GM12864 (cell line): Measurements from ENCODE around the gene ZNF497.

Source experiments
- DNase-seq: peaks from one replicate; pipeline ENCODE4 v3.0.0-alpha.2; 2011; ENCODE audit warnings: low read depth
- H3K4me3 ChIP-seq: 2 replicates; pipeline ENCODE4 v1.5.1; 2011; ENCODE audit warnings: mild to moderate bottlenecking, low read depth, low read length, control low read depth
- TF ChIP-seq, protein P1 (sequence below): IDR thresholded peaks from 2 replicates; pipeline ENCODE4 v1.5.1; 2011; ENCODE audit warnings: low read depth, mild to moderate bottlenecking, moderate library complexity, low read length, control low read depth, inconsistent platforms; ENCODE audit errors: missing control alignments

Gene ZNF497

DNA sequence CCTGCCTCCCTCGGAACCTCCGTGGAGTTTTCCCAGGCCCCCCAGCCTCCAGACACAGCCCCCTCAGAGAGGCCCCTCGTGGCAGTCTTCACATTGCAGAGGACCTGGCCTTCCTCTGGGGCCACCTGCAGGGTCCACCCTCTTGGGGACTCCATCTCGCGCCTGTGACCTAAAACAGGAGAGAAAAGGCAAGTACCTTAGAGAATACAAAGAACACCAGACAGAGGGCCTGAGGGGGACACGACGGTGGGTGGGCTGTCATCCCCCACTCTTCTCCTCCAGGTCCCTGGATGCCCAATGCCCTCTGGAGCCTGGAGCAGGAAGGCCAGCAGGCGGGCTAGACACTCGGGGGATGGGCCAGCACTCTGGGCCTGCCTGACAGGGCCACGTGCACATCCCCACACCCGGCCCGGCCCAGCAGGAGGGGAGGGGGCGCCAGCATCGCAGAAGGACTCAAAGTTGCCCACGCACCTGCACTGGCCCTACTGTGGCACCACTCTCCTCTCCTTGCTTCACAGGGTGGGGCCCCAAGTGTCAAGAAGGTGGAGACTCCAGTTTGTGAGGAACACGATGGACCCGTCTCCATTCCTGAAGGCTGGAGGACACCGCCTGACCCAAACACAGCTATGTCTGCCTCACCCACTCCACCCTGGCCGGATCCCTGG is 4.9 kb downstream of the ZNF497 start:
- no peak for DNase-seq
- TF ChIP-seq, protein P1, sequence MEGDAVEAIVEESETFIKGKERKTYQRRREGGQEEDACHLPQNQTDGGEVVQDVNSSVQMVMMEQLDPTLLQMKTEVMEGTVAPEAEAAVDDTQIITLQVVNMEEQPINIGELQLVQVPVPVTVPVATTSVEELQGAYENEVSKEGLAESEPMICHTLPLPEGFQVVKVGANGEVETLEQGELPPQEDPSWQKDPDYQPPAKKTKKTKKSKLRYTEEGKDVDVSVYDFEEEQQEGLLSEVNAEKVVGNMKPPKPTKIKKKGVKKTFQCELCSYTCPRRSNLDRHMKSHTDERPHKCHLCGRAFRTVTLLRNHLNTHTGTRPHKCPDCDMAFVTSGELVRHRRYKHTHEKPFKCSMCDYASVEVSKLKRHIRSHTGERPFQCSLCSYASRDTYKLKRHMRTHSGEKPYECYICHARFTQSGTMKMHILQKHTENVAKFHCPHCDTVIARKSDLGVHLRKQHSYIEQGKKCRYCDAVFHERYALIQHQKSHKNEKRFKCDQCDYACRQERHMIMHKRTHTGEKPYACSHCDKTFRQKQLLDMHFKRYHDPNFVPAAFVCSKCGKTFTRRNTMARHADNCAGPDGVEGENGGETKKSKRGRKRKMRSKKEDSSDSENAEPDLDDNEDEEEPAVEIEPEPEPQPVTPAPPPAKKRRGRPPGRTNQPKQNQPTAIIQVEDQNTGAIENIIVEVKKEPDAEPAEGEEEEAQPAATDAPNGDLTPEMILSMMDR: no peak
- no peak overlapping the region for H3K4me3 ChIP-seq

DNA sequence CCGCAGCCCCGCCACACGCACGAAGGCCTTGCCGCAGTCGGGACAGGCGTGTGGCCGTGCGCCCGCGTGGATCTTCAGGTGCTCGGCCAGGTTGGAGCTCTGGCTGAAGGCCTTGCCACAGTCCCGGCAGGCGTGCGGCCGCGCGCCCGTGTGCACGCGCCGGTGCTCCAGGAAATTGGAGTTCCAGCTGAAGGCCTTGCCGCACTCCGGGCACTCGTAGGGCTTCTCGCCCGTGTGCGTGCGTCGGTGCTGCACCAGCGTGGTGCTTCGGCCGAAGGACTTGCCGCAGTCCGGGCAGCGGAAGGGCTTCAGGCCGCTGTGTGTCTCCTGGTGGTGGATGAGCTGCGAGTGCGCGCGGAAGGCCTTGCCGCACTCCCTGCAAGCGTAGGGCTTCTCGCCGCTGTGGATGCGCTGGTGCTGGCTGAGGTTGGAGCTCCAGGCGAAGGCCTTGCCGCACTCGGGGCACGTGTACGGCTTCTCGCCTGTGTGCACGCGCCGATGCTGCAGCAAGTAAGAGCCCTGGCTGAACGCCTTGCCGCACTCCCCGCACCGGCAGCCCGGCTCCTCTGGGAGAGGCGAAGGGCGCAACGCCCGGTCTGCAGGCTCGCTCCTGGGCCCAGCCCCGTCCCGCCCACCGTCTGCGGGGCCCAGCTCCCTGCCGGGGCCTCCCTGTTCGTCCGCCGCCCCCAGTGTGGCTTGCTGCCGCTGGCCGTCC is 5.6 kb downstream of the ZNF497 start:
- no peak for DNase-seq
- no peak overlapping the region for H3K4me3 ChIP-seq
- TF ChIP-seq, protein P1: no peak

DNA sequence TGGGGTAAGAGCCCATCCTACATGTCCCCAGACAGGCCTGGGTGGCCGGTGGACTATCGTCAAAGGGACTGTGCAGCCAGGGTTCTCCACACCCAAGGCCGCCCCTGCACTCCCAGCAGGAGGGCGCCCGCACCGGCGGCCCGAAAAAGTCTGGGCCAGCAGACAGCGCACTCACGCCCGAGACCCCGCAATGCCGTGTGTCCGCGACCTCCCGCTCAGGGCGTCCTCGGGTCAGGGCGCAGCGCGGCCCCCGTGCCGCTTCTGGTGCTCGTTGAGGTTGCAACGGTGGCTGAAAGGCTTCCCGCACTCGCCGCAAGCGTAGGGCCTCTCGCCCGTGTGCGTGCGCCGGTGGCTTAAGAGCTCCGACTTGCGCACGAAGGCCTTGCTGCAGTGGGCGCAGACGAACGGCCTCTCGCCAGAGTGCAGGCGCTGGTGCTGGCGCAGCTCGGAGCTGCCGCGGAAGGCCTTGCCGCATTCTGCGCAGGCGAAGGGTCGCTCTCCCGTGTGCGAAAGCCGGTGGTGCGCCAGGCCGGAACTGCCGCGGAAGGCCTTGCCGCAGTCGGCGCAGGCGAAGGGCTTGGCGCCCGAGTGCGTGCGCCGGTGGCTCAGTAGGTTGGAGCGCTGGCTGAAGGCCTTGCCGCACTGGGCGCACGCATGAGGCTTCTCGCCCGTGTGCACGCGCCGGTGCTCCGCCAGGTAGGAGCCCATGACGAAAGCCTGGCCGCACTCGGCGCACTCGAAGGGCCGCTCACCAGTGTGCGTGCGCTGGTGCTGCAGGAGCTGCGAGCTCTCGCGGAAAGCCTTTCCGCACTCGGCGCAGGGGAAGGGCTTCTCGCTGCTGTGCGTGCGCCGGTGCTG is 6.4 kb downstream of the ZNF497 start:
- TF ChIP-seq, protein P1: no peak
- no peak overlapping the region for H3K4me3 ChIP-seq
- DNase-seq: no peak

DNA sequence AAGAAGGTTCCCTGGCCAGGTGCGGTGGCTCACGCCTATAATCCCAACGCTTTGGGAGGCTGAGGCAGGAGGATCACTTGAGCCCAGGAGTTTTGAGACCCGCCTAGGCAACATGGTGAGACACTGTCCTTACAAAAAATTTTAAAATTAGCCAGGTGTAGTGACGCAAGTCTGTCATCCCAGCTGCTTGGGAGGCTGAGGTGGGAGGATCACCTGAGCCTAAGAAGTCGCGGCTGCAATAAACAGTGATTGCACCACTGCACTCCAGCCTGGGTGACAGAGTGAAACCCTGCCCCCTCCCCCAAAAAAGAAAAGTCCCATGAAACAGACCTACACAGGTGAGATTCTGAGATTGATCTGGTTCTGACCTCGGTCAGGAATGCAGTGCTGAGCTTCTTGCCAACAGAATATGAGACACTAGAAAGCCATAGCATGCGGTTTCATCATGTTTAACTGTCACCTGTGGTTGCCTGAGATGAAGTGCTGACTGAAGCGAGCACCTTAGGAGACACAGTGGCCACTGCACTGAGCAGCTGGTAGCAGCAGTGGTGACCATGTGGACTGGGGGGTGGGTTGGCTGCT is 7.2 kb downstream of the ZNF497 start:
- TF ChIP-seq, protein P1: no peak
- no peak overlapping the region for H3K4me3 ChIP-seq
- DNase-seq: no peak

DNA sequence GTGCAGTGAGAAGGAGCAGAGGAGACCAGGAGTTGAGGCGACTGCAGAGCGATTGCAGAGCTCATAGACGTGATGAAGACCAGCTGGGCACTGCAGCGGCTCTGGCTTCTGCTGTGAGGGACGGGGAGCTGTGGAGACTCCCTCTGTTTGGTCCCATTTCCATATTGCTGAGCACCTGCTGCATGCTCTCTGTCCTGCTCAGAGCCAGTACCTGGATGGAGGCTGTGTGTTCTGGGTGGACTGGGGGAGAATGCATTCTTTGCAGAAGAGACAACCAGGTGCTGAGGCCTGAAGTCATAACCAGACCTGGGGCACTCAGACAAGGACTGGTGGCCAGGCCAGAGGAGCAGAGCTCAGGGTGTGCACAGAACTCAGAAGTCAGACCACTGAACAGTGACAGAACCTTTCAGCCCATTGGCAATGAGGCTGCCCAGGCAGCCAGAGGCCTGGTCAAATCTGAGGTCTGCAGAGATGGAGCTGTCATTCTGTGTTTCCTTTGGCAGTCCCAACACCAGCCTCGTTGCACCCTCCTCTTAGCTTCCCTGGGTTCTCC is 8.0 kb downstream of the ZNF497 start:
- TF ChIP-seq, protein P1: no peak
- H3K4me3 ChIP-seq: no peak overlapping the region
- DNase-seq: no peak

DNA sequence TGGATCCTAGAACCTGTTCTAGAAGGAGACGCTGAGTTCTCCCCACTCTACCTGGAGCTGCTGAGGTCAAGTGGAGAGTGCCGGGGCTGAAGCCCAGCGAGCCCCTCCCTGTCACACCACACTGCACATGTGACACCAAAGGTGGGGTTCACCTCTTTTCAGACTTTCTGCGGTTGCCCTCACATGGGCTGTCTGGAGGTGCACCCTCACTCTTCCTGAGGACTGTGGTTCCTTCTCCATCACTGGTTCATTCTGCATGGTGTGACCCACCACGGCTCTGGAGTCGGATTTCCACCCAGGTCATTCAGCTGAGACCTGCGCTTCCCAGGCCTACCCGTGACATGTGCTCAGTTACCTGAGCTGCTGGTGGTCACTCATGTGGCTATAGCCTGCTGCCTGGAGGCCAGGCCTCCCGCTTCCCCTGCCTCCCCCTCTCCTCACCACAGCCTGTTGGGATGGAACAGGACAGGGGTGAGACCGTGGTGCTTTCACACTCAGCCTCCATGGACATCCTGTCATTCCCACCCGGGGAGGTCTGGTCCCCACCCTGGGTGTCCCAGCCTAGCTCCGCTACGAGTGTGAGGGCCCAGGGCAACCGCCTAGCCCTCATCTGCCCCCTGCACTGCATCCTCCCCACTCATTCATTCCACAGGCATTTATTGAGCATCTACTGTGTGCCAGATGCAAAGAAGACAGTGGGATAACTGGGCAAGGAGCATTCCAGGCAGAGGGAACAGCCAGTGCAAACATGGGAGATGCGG is 8.7 kb downstream of the ZNF497 start:
- TF ChIP-seq, protein P1: no peak
- DNase-seq: no peak
- no peak overlapping the region for H3K4me3 ChIP-seq
